ENCODE data around the gene KRT6A. TPM values are rescaled to one million over a fixed set of nuclear protein-coding genes. Genes with fewer than 3 reads are reported as not detected.
A peak's percentile ranks its signal among the peaks of the same experiment; 100 is the strongest.

Gene KRT6A
- total RNA-seq, 1 donor from 2014 or later: 0.27 TPM

DNA sequence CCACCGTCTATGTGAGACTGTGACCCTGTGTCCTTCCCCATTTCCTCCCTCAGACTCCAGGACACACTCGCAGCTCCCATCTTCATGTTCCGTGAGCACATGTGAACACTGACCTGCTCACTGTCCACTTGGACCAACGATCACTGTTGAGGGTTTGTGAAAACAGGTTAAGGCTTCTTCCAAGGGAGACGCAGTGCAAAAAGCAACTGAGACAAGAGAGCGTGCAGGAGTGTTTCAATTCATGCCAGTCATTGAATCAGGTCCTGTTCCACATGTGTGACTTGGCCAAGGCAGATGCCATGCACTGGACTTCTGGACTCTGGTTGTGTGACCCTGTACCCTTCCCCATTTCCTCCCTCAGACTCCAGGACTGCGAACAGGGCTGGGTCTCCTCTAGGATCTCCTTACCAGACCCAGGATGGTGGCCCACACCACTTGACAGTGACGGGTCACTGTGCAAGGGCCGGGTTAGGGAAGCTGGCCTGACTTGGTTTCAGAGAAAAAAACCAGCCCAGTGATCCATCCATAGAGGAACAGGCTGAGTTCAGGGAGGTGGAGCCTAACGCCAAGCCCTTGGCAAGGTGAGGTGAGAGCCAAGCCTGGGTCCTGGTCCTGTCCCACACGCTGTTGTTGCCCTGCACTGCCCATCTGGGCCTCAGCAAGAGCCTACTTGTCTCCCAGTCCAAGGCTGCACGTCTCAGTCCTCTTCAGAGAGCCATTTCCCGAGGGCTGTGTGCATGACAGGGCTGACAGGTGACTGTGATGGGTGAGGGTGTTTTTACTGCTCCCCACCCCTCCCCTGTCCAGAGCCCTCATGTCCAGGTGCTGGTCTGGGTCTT is 32.8 kb upstream of the KRT6A start:
- intact Hi-C loops (cut with micrococcal nuclease): no loop called here
- no peak for DNase-seq
- no peak for ATAC-seq

DNA sequence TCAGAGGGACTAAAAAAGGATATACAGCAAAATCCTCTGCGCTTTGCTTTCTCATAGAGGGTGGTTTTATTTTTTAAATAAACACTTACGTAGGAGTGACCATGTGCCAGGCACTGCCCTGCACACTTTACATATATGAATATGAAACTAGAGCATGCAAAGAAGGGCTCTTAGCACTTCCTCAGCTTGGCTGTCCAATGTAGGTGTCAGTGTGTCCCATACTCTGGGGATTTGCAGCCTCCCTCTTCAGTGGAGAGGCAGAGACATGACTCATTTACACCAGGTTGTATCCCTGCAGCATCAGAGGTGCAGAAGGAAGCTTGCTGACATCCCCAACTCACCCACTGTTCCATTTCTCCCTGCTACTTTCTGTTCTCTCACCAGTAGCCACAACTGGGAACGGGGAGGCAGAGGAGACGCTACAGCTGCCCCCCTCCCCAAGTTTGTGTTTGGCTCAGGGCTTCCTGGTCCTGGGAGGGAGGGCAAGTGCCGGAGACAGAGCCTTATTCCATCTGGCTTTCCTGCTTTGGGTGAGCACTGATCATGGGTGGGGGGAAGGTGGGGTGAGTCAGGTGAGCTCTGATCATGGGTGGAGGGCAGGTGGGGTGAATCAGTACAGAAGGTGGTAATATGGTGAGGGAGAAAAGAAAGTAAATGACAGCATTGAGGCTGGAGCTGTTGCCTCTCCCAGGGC is 32.0 kb upstream of the KRT6A start:
- no peak for DNase-seq
- ATAC-seq: no peak
- intact Hi-C loops (cut with micrococcal nuclease): no loop called here

DNA sequence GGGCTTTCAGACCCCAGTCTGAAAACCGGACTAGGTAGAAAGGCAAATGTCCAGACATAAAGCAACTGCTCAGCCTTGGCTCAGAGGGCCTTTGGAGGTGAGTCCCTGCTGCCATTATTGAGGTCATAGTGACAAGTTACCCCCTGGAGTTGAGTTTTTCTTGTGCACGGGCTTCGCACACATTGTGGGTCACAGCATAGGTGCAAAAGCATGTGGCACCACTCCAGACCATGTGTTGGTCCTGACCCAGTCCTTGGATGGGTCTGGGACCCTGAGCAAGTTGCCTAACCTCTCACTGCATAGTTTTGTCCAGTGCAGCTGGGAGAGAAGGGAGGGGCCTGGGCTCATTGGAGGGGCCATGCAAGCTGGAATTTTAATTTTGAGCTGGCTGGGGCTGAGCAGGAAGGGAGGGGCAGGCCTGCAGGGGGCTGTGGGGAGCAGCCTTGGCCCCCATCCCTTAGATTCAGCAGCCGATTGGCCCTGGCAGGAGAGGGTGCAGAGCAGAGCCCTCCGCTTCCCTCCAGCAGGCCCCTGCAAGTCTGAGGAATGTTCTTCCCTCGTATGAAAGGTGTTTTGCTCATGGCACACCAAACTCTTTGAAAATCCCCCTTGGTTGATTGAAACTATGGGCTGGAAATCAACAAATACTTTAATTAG is 31.3 kb upstream of the KRT6A start:
- intact Hi-C loops (cut with micrococcal nuclease): no loop called here
- DNase-seq (no peak), ATAC-seq (no peak)

DNA sequence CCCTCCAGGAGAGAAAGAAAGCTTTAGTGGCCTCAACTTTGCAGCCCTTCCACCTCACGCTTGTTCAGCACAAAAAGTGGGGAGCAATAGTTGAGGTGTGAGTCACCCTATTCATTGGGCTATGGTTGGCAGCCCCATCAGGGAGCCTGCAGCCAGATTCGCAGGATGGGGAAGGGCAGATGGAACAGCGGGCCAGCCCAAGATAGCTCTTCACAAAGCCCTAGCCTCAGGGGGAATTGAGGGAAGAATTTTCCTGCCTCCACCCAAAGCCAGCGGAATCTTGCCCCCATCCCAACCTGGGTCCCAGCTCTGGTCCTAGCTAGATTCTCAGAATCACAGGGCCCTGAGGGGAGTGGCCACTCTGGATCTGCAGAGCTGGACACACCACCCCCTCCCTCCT is 30.8 kb upstream of the KRT6A start:
- intact Hi-C loops (cut with micrococcal nuclease): no loop called here
- ATAC-seq: no peak
- DNase-seq: no peak

DNA sequence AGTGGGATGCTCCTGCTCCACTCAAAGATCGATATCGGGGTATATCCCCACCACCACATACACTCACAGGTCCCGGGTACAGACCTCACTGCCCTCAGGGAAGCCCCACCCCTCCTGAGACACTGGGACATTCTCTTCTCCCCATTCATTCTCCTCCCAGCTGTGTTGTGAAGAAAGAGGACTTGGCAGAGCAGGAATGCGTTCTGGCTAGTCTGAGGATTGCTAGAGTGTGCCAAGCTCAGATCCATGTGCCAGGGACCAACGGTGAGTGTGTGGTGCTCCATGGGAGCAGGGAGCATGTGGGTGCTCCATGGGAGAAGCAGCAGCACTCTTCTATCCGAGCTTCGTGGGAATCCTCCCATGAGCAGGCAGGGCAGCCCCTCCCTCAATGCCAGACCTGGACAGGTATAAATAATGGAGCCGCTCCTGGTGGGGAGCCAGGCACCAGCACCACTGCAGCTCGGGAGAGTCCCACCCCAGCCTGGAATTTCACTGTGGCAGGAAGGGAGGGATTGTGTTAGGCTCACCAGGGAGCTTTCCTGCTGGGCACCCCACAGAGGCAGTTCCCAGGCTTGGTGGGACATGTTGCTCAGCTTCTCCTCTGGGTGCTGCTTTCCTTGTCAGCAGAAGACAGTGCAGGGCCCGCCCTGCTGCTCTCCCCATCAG is 29.4 kb upstream of the KRT6A start:
- peak; percentile 56 for ATAC-seq
- no peak for DNase-seq
- intact Hi-C loops (cut with micrococcal nuclease): no loop called here

DNA sequence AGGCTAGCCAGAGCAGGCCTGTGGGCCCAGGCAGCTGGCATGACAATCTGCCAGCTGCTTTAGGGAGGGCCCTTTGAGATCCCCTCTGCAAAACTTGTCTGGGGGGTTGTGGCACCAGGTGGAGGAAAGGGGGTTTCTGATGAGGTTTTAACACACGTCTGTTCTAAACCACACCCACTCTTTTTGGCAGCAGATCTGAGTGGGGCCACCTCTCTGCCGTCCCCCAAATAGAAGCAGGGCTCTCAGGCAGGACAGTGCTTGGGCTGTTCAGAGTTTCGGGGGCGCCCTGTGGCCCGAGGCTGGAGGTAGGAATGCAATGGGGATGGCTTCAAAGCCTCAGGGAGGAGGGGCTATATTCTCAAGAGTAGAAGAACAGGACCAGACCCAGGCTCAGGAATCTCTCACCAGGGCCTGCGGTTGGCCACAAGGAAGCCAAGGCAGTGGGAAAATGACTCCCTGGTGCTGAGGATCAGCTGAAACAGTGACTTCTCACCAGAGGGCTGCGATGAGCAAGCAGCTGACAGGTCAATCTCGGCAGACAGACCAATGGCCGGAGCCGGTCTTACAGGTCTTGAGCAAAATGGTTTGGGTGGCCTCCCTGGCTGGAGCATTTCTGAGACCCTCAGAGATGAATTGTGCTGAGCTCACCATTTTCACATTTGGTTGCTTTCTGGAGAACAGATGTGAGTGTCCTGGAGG is 28.7 kb upstream of the KRT6A start:
- DNase-seq: no peak
- intact Hi-C loops (cut with micrococcal nuclease): no loop called here
- no peak for ATAC-seq

DNA sequence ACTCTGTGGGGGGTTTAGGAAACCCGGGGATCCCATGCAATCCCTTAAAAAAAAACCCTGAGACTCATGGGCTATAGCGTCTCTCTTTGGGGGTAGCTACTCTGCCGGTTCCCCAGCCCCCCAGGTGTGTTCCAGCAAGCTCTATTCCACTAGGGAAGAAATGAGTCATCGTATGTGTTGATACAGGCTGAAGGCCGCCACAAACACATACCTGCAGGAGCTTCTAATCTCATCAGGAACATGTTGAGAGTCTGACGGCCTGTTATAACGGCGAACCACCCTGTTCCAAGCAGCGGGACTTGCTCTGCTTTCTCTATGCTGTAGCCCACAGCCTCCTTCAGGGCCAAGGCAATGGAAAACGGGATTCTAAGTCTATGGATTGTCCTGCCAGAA is 28.1 kb upstream of the KRT6A start:
- intact Hi-C loops (cut with micrococcal nuclease): no loop called here
- DNase-seq: no peak
- peak; percentile 60 for ATAC-seq

DNA sequence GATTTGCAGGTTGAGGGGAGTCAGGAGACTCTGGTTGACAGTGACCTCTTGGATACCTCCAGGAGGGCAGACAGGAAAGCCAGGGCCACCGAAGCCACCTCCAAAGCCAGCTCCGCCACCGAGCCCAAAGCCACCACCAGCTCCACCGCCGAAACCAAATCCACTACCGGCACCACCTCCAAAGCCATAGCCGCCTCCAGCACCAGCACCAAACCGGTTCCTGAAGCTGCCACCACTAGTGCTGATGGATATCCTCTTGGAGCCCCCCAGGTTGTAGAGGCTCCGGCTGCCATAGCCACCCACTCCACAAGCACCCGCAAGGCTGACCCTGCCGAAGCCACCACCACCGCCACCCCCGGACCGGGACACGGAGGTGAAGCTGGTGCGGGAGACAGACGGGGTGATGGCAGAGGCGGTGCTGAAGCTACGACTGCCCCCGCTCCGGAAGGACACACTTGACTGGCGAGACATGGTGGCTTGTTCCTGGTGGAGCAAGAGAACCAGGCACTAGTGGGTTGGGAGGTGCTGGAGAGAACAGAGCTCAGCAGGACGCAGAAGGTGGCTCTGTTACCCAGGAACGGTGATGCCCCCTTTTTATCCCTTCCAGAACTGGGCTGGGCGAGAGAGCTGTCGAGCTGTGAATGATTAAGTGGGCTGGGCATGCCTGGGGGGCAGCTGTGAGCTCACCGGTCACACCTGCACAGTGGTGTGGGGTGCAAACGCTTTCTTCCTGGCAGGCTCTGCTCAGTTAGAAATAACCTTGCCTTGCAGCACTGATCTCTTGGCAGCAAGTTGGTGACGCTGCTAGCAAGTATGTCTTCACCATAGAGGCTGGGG is 27.0 kb upstream of the KRT6A start, which contains the start of gene KRT5:
KRT5 (minus strand) TSS at position 569 of the 837 bp plus-strand sequence; CDS start at position 471, 98 bp downstream.
- DNase-seq: no peak
- no peak for ATAC-seq
- intact Hi-C loops (cut with micrococcal nuclease): no loop called here

DNA sequence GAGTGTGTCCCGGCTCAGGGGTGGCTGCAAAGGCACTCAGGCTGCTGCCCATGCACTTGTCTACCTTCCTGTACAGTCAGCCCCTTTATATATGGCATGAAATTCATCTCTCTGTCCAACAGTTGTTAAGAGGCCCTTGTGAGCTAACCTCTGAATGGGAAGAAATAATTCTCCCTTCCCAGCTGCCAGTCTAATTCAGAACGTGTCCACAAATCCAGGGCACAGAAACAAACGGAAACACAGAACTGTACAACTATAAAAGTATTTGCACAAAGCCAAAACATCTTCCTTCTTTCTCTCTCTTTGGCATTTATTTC is 26.3 kb upstream of the KRT6A start:
- intact Hi-C loops (cut with micrococcal nuclease): no loop called here
- DNase-seq (no peak), ATAC-seq (no peak)

DNA sequence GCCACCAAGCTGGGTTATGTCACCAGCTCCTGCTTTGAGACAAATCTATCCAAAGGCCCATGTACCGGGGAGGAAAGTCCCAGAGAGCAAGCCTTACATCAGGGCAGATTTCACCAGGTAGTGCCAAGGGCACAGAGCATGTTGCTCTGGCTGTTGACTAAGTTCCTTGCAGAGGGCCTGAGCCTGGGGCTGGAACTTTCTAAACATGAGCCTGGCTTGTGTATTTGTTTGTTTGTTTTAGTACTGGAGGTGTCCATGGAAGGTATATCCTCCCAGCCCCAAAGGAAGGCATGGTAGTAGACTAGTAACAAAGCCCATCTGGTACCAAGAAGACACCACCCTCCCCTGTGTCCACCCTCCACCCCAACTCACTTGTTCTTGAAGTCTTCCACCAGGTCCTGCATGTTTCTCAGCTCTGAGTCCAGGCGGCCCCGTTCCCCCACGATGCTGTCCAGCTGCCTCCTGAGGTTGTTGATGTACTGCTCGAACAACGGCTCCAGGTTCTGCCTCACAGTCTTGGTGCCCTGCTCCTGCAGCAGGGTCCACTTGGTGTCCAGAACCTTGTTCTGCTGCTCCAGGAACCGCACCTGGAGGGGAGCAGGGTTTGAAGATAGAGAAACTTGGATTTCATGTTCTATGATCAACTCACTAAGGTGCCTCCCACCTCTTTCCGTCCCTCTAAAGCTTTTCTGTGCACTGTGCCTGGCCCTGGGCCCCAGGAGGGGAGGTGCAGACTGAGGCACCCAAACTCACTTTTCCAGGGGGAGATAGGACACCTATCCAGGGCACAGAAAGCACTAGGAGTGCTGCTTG is 25.7 kb upstream of the KRT6A start:
- DNase-seq: no peak
- intact Hi-C loops (cut with micrococcal nuclease): no loop called here
- no peak for ATAC-seq

DNA sequence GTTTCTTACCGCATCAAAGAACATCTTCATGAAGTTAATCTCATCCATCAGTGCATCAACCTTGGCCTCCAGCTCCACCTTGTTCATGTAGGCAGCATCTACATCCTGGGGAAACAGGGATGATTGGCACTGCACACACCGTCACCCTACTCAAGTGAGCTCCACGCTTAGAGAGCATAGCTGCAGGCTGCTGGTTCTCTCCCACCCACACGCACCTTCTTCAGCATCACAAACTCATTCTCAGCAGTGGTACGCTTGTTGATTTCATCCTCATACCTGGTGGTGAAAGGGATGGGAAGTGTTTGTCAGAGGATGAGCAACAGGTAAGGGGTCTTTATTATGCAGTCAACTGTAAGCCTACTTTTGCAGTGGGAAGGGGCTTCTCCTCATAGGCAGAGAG is 24.8 kb upstream of the KRT6A start:
- intact Hi-C loops (cut with micrococcal nuclease): no loop called here
- DNase-seq (no peak), ATAC-seq (no peak)

DNA sequence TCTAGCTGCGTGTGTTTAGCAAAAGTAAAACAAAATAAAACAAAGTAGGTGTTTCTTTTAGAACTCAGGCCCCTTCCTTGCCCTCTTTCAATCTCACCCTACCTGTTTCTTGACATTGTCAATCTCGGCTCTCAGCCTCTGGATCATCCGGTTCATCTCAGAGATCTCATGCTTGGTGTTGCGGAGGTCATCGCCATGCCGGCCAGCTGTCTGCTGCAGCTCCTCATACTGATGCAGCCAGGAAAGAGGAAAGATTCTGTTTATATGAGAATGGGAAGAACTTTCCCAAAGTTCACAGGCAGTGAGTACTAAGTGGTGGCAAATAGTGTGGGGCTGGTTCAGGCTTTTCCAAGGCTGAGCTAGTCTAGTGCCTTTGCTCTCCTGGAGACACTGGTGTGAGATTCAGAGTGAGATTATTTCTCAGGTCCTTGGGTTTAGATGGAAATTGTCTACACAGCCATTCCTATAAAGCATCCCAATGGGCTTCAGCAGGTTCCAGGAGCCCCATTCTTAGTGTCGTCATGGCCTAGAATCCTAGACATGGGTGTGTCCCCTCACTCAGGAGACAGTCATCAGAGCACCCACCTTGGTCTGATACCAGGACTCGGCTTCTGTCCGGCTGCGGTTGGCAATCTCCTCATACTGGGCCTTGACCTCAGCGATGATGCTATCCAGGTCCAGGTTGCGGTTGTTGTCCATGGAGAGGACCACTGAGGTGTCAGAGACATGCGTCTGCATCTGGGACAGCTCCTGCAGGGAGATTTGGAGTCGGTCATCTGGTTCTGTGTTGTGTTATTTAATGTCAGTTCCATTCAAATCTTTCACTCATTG is 24.2 kb upstream of the KRT6A start:
- ATAC-seq (no peak), DNase-seq (no peak)
- intact Hi-C loops (cut with micrococcal nuclease): no loop called here

DNA sequence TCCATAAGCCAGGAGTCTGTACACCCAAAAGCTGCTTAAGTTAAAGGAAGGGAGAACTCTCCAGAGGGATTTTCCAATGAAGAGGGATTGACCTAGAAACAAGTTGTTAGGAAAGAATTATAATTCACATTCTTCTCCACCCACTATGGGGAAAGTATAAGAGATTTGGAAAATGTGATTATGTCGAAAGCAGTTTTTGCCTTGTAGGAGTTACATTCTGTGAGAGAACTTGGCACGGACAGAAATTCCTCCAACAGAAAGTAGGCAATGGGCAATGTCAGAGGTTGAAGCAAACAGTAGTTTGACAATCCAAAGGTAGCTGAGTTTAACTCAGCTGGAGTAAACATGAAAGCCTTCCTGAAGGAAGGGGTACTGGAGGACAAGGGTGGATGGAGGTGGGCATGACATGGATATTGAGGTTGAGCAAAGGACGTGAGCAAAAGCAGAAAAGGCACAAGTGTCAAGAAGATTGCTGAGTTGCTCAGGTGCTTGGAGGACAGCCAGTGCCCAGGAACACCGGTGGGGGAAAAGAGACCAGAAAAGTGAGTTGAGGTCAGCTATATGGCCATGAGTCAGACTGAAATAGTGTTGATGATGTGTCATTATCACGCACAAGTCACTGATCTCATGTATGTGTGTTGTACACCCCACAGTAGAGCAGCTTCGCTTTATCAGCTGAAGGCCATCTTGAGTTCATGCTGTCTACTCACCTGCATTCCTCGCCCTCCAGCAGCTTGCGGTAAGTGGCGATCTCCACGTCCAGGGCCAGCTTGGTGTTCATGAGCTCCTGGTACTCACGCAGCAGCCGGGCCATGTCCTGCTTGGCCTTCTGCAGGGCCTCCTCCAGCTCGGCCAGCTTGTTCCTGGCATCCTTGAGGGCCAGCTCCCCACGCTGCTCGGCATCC is 23.1 kb upstream of the KRT6A start:
- intact Hi-C loops (cut with micrococcal nuclease): no loop called here
- ATAC-seq (no peak), DNase-seq (no peak)

DNA sequence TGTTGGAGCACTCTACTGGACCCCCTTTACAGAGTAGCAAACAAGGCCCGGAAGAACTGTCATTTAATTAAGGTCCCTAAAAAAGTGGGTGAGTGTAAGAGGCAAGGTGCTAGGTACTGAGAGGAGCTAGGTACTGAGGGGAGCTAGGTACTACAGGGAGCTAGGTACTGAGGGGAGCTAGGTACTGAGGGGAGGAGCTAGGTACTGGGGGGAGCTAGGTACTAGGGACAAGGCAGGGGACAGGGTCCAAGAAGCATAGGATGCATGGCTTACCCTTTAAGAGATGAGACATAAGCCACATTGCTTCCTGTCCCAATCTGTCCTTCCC is 22.2 kb upstream of the KRT6A start:
- ATAC-seq (no peak), DNase-seq (no peak)

DNA sequence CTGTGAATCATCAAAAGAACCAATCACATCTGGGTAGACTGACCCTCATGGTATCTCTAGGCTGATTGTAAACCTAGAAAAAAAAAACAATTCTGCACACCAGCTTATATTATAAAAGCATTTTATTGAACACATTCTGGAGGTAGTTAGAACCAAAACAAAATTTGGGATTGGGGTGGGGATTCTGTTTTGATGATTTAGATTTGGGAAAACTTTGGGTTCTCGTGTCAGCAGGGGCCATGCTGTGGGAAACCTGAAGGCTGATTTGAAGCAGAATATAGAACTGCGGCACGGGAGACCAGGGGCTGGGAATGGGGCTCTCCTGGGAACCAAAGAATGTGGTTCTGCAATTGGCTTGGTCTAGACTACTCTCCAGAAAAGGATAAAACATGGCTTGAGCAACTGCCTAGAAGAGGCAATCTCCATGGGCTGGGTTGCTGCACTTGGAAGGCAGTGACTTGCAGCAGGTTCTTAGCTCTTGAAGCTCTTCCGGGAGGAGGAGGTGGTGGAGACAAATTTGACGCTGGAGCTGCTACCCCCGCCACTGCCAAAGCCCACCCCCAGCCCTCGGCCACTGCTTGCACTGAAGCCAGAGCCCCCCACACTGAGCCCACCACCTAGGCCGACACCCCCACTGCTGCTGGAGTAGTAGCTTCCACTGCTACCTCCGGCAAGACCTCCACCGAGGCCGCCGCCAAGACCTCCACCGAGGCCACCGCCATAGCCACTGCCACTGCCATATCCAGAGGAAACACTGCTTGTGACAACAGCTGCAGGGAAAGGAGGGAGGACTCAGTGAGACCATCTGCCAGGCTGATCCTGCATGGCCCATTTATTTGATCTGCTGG is 21.6 kb upstream of the KRT6A start:
- DNase-seq (no peak), ATAC-seq (no peak)
- intact Hi-C loops (cut with micrococcal nuclease): no loop called here

More for the DNA sequence above, 22.2 kb upstream of the KRT6A start:
- intact Hi-C loops (cut with micrococcal nuclease): no loop called here
